Measurements from ENCODE around the gene B9D2. TPM values are rescaled to one million over a fixed set of nuclear protein-coding genes. Genes with fewer than 3 reads are reported as not detected.

B9D2 gene
- total RNA-seq, 1 experiment from 2014 or later = 10.8 TPM

DNA sequence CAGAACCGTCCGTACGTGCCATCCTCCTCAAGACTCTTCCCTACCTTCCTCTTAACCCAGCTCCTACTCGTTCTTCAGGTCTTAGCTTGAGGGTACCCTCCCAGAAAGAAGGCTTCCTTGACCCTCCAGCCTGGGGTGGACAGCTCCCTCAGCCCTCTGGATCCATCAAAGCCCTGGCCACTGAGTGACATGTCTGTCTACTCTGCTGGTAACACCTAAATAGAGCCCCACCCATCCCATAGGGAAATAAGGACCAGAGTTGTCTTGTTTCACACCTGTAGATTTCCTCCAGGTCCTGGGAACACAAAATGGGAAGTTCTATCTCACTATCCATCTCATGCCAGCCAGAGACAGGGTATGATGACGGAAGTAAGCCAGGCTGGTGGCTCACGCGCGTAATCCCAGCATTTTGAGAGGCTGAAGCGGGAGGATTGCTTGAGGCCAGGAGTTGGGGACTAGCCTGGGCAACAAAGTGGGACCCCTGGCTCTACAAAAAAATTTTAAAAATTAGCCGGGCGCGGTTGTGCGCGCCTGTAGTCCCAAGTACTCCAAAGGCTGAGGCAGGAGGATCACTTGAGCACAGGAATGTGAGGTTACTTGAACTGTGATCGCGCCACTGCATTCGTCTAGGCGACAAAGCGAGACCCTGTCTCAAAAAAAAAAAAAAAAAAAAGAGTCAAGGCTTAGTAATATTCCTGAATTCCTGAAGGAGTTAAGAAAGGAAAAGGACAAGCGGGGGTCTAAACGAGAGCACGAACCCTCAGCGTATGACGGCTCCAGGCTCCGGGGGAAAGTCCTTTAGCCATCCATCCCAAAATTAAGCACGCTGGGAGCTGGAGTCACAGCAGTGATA is 54.5 kb downstream of the B9D2 start:
- Histone ChIP-seq H3K27ac (peak overlapping the region; percentile 87), H3K9me3 (ENCODE audit: insufficient read depth, low read depth) (no peaks in the 10 kb centered on the region), H3K4me1 (replicated peaks; ENCODE audit: insufficient read depth) (peaks cover 16% of the 10 kb centered on the region), H3K27me3 (ENCODE audit: insufficient read depth, low read depth) (no peaks in the 10 kb centered on the region), H3K79me2 (ENCODE audit: low read depth) (peaks cover 25% of the 10 kb centered on the region), H3K36me3 (ENCODE audit: low read depth) (0 out of 2 replicates have a peak, but pooled peaks cover 4% of the 10 kb centered on the region), H3K4me2 (peak overlapping the region; percentile 89), H3F3A (ENCODE audit: insufficient read depth, low read depth) (peaks cover 47% of the 10 kb centered on the region), H3K4me3 (peak overlapping the region; percentile 88), H2AFZ (peak overlapping the region; percentile 90), H3K9me2 (ENCODE audit: insufficient read depth) (no peaks in the 10 kb centered on the region), H4K20me1 (ENCODE audit: insufficient read depth) (0 out of 2 replicates have a peak, but pooled peaks cover 5% of the 10 kb centered on the region)
- no peak for TF ChIP-seq EZH2 (IDR thresholded peaks at IDR 0.05; ENCODE audit: low read depth)
- TF ChIP-seq, protein P1, sequence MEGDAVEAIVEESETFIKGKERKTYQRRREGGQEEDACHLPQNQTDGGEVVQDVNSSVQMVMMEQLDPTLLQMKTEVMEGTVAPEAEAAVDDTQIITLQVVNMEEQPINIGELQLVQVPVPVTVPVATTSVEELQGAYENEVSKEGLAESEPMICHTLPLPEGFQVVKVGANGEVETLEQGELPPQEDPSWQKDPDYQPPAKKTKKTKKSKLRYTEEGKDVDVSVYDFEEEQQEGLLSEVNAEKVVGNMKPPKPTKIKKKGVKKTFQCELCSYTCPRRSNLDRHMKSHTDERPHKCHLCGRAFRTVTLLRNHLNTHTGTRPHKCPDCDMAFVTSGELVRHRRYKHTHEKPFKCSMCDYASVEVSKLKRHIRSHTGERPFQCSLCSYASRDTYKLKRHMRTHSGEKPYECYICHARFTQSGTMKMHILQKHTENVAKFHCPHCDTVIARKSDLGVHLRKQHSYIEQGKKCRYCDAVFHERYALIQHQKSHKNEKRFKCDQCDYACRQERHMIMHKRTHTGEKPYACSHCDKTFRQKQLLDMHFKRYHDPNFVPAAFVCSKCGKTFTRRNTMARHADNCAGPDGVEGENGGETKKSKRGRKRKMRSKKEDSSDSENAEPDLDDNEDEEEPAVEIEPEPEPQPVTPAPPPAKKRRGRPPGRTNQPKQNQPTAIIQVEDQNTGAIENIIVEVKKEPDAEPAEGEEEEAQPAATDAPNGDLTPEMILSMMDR (conservative IDR thresholded peaks at IDR 0.05) = no peak
- peak in 1 of 2 experiments; percentile 33 for DNase-seq
- POLR2A ChIA-PET (ENCODE audit: unreplicated experiment) = interaction anchor here (0.6 to 0.7 kb wide), 4 partner anchors 16 to 1069 kb away, joined by 3 to 23 read pairs (median 7); no protein-coding TSS in a partner anchor
- BruUV-seq (replicated peaks) = TSS peak; percentile 76
- CTCF ChIA-PET = interaction anchor here (1.3 kb wide), 1 partner anchor 12 kb away, joined by 4 read pairs; no protein-coding TSS in a partner anchor
- intact Hi-C loops (cut with micrococcal nuclease; ENCODE audit: unreplicated experiment) = loop anchor here (1.0 to 5.0 kb wide), 4 partner anchors 43 to 647 kb away; no protein-coding TSS in a partner anchor

DNA sequence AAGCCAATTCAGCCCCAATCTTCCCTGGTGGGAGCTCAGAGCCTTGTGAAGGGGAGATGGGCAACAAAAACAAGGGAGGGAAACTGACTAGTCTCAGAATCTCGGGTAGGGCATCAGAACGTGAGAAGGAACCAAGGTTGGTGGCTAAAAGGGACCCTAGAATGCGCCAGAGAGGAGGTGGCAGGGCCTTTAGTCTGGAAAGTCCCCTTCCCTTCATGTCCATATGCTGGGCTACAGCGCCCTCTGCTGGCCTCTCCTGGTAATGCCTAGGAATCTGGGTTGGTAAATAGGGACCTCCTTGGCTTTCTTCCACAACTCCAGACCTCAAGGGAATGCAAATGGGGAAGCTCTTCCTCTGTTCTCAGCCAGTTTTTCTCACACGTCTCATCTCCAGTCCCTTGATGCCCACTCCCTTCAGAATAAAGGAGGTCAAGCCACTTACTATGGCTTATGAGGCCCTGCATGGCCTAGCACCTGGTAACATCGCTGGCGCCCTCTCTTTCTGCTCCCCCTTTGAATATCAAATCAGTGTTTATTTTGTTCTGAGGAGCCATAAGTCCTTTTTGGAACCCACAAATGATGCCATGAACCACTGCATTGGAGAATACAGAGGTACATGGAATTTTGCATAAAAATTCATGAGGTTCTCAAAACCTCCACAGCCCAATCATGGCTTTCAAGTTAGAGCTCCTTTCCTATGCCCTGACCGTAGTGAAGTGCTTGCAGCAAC is 55.3 kb downstream of the B9D2 start:
- no peaks in the 10 kb centered on the region for H3K27me3 ChIP-seq (ENCODE audit: insufficient read depth, low read depth)
- peak; percentile 67 to 90 for DNase-seq
- no peaks in the 10 kb centered on the region for H3K9me2 ChIP-seq (ENCODE audit: insufficient read depth)
- TF ChIP-seq, protein P1 (conservative IDR thresholded peaks at IDR 0.05) = peak; percentile 99
- no peak for TF ChIP-seq EZH2 (IDR thresholded peaks at IDR 0.05; ENCODE audit: low read depth)
- H4K20me1 ChIP-seq (ENCODE audit: insufficient read depth) = 0 out of 2 replicates have a peak, but pooled peaks cover 3% of the 10 kb centered on the region
- H3K79me2 ChIP-seq (ENCODE audit: low read depth) = peaks cover 25% of the 10 kb centered on the region
- BruUV-seq (replicated peaks) = no TSS peak
- no peaks in the 10 kb centered on the region for H3K9me3 ChIP-seq (ENCODE audit: insufficient read depth, low read depth)
- peak overlapping the region; percentile 89; the same call in 1 of the 2 replicates for H3K4me2 ChIP-seq
- ChIA-PET CTCF (interaction anchor here (0.5 to 1.3 kb wide), 3 partner anchors 13 to 666 kb away, joined by 3 to 4 read pairs (median 3); no protein-coding TSS in a partner anchor), POLR2A (ENCODE audit: unreplicated experiment) (interaction anchor here (0.6 to 0.7 kb wide), 4 partner anchors 29 to 1070 kb away, joined by 3 to 11 read pairs (median 3); no protein-coding TSS in a partner anchor)
- peaks cover 9% of the 10 kb centered on the region; the same call in 1 of the 2 replicates for H3K36me3 ChIP-seq (ENCODE audit: low read depth)
- peak overlapping the region; percentile 48 for H3K27ac ChIP-seq
- H3K4me1 ChIP-seq (replicated peaks; ENCODE audit: insufficient read depth) = peaks cover 16% of the 10 kb centered on the region
- H2AFZ ChIP-seq = no peak overlapping the region
- intact Hi-C loops (cut with micrococcal nuclease; ENCODE audit: unreplicated experiment) = loop anchor here (1.0 to 5.0 kb wide), 4 partner anchors 43 to 646 kb away; no protein-coding TSS in a partner anchor
- H3K4me3 ChIP-seq = no peak overlapping the region
- H3F3A ChIP-seq (ENCODE audit: insufficient read depth, low read depth) = peaks cover 47% of the 10 kb centered on the region
